HCT116 (cell line): ENCODE data around the gene MADD. TPM values are rescaled to one million over a fixed set of nuclear protein-coding genes. Genes with fewer than 3 reads are reported as not detected.

Experiments
- ATAC-seq: fragments of 200-7000 bp; cut with Tn5 transposase; 2 replicates; pipeline ENCODE4 v1.9.1; 2020; ENCODE audit warnings: mild to moderate bottlenecking, moderate library complexity
- BruUV-seq: library from RNA; stranded (reverse); fragments of 400-500 nt; replicated peaks from 2 replicates; lab custom pipeline; 2021; lab: Mats Ljungman, UMichigan
- CTCF ChIA-PET: fragments of 300-600 bp; sonication (Branson Sonifier 250); formaldehyde crosslinking; loops from one replicate; lab custom pipeline; 2021; ENCODE audit warnings: antibody characterized with exemption; lab: Charles Lee
- POLR2A ChIA-PET: fragments of 300-600, 350-600 bp; sonication (Branson Sonifier 250); formaldehyde crosslinking; loops from one replicate; lab custom pipeline; 2021; ENCODE audit warnings: antibody characterized with exemption; lab: Charles Lee
- RAD21 ChIA-PET, 2 experiments: fragments of 300-600 bp; sonication (Branson Sonifier 250); formaldehyde crosslinking; loops; one replicate each; lab custom pipeline; 2023; ENCODE audit warnings: low total read pairs in 2 of 2; ENCODE audit not compliant: uncharacterized antibody in 2 of 2, unreplicated experiment in 2 of 2, low non-redundant PET in 1 of 2; lab: Charles Lee
- DNase-seq: peaks from one replicate; pipeline ENCODE4 v3.0.0-alpha.2; 2010; ENCODE audit warnings: low read depth, low spot score
- H2AFZ ChIP-seq: fragments of 200-600 bp; shearing (Covaris generic), sonication (generic); 2 replicates; pipeline ENCODE4 v1.6.1; 2017; ENCODE audit warnings: low read depth, mixed run types, mixed read lengths, antibody characterized with exemption, low read length; ENCODE audit not compliant: poor library complexity, severe bottlenecking
- H3K27ac ChIP-seq: 2 replicates; pipeline ENCODE4 v1.5.1; 2012; ENCODE audit warnings: low read depth, low read length
- H3K27me3 ChIP-seq: fragments of 200-600 bp; sonication (generic); 2 replicates; pipeline ENCODE4 v1.6.1; 2016; ENCODE audit warnings: mixed run types, low read length, mixed read lengths; ENCODE audit not compliant: insufficient read depth
- H3K36me3 ChIP-seq, 2 experiments: fragments of 200-500 bp in 1 of 2; fragments of 200-600 bp in 1 of 2; sonication (Bioruptor generic) in 1 of 2; sonication (generic) in 1 of 2; 2 replicates each; pipeline versions ENCODE4 v1.5.1 to v1.6.1; 2014 to 2016; ENCODE audit warnings: low read length in 2 of 2, inconsistent platforms in 1 of 2, mixed read lengths in 1 of 2, mixed run types in 1 of 2; ENCODE audit not compliant: insufficient read depth in 2 of 2, control insufficient read depth in 1 of 2
- H3K4me1 ChIP-seq, 2 experiments: fragments of 200-600 bp in 1 of 2; sonication (generic) in 1 of 2; 2 replicates each; pipeline versions ENCODE4 v1.5.1 to v1.6.1; 2012 to 2017; ENCODE audit warnings: low read length in 2 of 2, inconsistent platforms in 1 of 2, mild to moderate bottlenecking in 1 of 2, mixed read lengths in 1 of 2, mixed run types in 1 of 2, moderate library complexity in 1 of 2; ENCODE audit not compliant: insufficient read depth in 2 of 2, control insufficient read depth in 1 of 2
- H3K4me2 ChIP-seq: fragments of 200-600 bp; sonication (generic); 2 replicates; pipeline ENCODE4 v1.6.1; 2017; ENCODE audit warnings: mixed run types, low read length, mixed read lengths
- H3K4me3 ChIP-seq, 2 experiments: fragments of 200-600 bp in 1 of 2; sonication (generic) in 1 of 2; replicated peaks in 1 of 2; 2 replicates each; pipeline ENCODE4 v1.5.1; 2011 to 2016; ENCODE audit warnings: low read length in 2 of 2, control low read depth in 1 of 2, low read depth in 1 of 2, mild to moderate bottlenecking in 1 of 2, mixed read lengths in 1 of 2, mixed run types in 1 of 2
- H3K79me2 ChIP-seq: fragments of 200-600 bp; sonication (generic); 2 replicates; pipeline ENCODE4 v1.6.1; 2017; ENCODE audit warnings: mild to moderate bottlenecking, mixed run types, low read length, moderate library complexity, mixed read lengths; ENCODE audit not compliant: insufficient read depth
- H3K9ac ChIP-seq: fragments of 200-600 bp; sonication (generic); 2 replicates; pipeline ENCODE4 v1.6.1; 2016; ENCODE audit warnings: low read length, mixed read lengths
- H3K9me2 ChIP-seq: fragments of 200-600 bp; sonication (generic), shearing (Covaris generic); 2 replicates; pipeline ENCODE4 v1.6.1; 2017; ENCODE audit warnings: mixed run types, mild to moderate bottlenecking, moderate library complexity; ENCODE audit not compliant: insufficient read depth
- H3K9me3 ChIP-seq, 2 experiments: fragments of 200-500 bp in 1 of 2; fragments of 200-600 bp in 1 of 2; sonication (Bioruptor generic) in 1 of 2; sonication (generic) in 1 of 2; 2 replicates each; pipeline ENCODE4 v1.6.1; 2014 to 2017; ENCODE audit warnings: low read length in 2 of 2, mixed read lengths in 2 of 2, inconsistent platforms in 1 of 2, low read depth in 1 of 2, mild to moderate bottlenecking in 1 of 2, mixed run types in 1 of 2, moderate library complexity in 1 of 2; ENCODE audit not compliant: control insufficient read depth in 1 of 2, insufficient read depth in 1 of 2
- H4K20me1 ChIP-seq: fragments of 200-600 bp; sonication (generic), shearing (Covaris generic); 2 replicates; pipeline ENCODE4 v1.6.1; 2017; ENCODE audit warnings: mixed run types, mild to moderate bottlenecking, moderate library complexity; ENCODE audit not compliant: insufficient read depth
- ZBTB33 ChIP-seq: IDR thresholded peaks from 2 replicates; pipeline ENCODE4 v1.6.1; 2011; ENCODE audit warnings: mild to moderate bottlenecking, low read length, moderate library complexity; ENCODE audit not compliant: insufficient replicate concordance; ENCODE audit errors: extremely low read depth
- ZNF274 ChIP-seq: fragments of 200-500 bp; sonication (Bioruptor generic); IDR thresholded peaks from 2 replicates; pipeline ENCODE4 v1.6.1; 2014; ENCODE audit warnings: mild to moderate bottlenecking, low read depth, low read length, inconsistent platforms
- intact Hi-C: fragments of 100-400 bp; cut with micrococcal nuclease; formaldehyde crosslinking; loops from 2 replicates; pipeline ENCODE4 v1.10.0; 2022
- total RNA-seq: library from RNA; stranded (reverse); gene quantifications from one replicate; pipeline ENCODE4 v1.2.1, GENCODE V29; 2021; ENCODE audit not compliant: unreplicated experiment
- TF ChIP-seq, protein P1 (sequence below): IDR thresholded peaks from 2 replicates; pipeline ENCODE4 v1.6.1; 2012; ENCODE audit warnings: low read depth
- TF ChIP-seq, protein P2 (sequence below): IDR thresholded peaks from 2 replicates; pipeline ENCODE4 v1.6.1; 2012

The MADD gene
- total RNA-seq, 1 experiment from 2014 or later, result 37.1 TPM

DNA sequence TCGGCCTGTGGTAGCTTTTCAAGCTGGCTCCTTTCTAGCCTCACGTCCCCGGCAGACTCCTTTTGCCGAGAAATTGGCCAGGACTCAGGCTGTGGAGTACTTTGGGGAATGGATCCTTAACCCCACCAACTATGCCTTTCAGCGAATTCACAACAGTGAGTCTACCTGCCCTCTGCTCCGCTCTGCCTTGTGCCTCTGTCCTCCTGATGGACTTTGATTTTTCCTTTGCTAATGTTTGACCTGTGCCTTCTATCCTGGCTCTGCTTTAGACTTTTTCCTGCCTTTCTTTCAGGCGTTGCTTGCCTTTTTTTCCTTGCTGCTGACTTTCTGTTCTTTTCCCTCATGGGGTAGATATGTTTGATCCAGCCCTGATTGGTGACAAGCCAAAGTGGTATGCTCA, 12.5 kb downstream of the MADD start:
- CTCF ChIA-PET, result no interaction called here
- Histone ChIP-seq H3K36me3 (peaks cover 54 to 66% of the 10 kb centered on the region in 2 experiments), H3K9ac (no peak overlapping the region), H3K27ac (no peak overlapping the region), H3K4me1 (no peaks in the 10 kb centered on the region), H3K79me2 (no peaks in the 10 kb centered on the region), H4K20me1 (no peaks in the 10 kb centered on the region), H3K9me3 (no peaks in the 10 kb centered on the region), H2AFZ (no peak overlapping the region), H3K4me3 (no peak overlapping the region), H3K4me2 (no peak overlapping the region), H3K27me3 (no peaks in the 10 kb centered on the region), H3K9me2 (no peaks in the 10 kb centered on the region)
- RAD21 ChIA-PET, result no interaction called here
- no peak for DNase-seq
- no TSS peak for BruUV-seq
- POLR2A ChIA-PET, result no interaction called here
- intact Hi-C loops, result no loop called here
- TF ChIP-seq ZBTB33, result no peak
- TF ChIP-seq, protein P1, sequence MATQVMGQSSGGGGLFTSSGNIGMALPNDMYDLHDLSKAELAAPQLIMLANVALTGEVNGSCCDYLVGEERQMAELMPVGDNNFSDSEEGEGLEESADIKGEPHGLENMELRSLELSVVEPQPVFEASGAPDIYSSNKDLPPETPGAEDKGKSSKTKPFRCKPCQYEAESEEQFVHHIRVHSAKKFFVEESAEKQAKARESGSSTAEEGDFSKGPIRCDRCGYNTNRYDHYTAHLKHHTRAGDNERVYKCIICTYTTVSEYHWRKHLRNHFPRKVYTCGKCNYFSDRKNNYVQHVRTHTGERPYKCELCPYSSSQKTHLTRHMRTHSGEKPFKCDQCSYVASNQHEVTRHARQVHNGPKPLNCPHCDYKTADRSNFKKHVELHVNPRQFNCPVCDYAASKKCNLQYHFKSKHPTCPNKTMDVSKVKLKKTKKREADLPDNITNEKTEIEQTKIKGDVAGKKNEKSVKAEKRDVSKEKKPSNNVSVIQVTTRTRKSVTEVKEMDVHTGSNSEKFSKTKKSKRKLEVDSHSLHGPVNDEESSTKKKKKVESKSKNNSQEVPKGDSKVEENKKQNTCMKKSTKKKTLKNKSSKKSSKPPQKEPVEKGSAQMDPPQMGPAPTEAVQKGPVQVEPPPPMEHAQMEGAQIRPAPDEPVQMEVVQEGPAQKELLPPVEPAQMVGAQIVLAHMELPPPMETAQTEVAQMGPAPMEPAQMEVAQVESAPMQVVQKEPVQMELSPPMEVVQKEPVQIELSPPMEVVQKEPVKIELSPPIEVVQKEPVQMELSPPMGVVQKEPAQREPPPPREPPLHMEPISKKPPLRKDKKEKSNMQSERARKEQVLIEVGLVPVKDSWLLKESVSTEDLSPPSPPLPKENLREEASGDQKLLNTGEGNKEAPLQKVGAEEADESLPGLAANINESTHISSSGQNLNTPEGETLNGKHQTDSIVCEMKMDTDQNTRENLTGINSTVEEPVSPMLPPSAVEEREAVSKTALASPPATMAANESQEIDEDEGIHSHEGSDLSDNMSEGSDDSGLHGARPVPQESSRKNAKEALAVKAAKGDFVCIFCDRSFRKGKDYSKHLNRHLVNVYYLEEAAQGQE, result no peak
- TF ChIP-seq, protein P2, sequence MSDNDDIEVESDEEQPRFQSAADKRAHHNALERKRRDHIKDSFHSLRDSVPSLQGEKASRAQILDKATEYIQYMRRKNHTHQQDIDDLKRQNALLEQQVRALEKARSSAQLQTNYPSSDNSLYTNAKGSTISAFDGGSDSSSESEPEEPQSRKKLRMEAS, result no peak
- no peak for TF ChIP-seq ZNF274
- no peak for ATAC-seq
